Measurements from ENCODE around the gene DERA. TPM values are rescaled to one million over a fixed set of nuclear protein-coding genes. Genes with fewer than 3 reads are reported as not detected.

The DERA gene
- total and polyA plus RNA-seq, 9 of the 15 experiments (the other 6 are each of a cell fraction or from before 2014, with no cell fraction given) = 5.5 to 15.5 (median 7.8) TPM

DNA sequence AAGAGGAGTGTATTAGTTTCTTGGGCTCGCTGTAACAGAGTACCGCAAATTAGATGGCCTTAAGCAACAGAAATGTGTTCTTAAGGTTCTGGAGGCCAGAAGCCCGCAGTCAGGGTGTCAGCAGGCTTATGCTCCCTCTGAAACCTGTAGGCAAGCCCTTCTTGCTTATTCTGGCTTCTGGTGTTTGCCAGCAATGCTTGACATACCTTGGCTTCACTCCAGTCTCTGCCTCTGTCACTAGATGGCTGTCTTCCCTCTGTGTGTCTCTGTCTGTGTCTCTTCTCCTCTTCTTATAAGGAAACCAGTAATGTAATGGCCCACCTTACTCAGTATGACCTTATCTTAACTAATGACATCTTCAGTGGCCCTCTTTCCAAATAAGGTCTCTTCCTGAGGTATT is 85.1 kb downstream of the DERA start (continued):
- TF ChIP-seq NR2F6 (CRISPR knock-in tag; IDR thresholded peaks at IDR 0.05) (no peak), WHSC1 (IDR thresholded peaks at IDR 0.05; ENCODE audit: low read length) (no peak)

DNA sequence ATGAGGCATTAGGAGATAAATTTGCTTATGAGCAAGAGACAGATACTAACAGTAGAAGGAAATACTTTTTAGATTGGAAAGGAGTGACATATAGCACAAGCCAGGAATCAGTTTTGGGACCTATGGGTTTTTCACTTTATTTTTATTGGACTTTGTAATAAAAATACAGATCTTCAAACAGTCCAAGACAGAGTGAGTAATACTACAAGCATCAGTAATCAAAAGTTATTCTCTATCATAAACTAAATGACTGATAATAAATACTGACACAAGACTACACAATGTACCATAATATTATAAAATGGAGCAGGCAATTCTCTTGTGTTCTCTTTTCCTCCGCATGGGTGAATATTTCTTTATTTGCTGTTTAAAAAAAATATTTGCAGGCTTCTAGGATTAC is 85.8 kb downstream of the DERA start:
- intact Hi-C loops (cut with micrococcal nuclease) = no loop called here
- H3K27me3 ChIP-seq (ENCODE audit: control insufficient read depth in 2 of 2, insufficient read depth in 2 of 2, low read length in 2 of 2) = no peaks in the 10 kb centered on the region
- POLR2A ChIA-PET = no interaction called here
- BruUV-seq (replicated peaks) = no TSS peak
- no peak overlapping the region for H2AFZ ChIP-seq (ENCODE audit: low read depth, low read length)
- no peak overlapping the region for H3K4me2 ChIP-seq (ENCODE audit: insufficient read depth, low read length)
- H3K36me3 ChIP-seq (ENCODE audit: control insufficient read depth, insufficient read depth, low read length) = no peaks in the 10 kb centered on the region
- in situ Hi-C loops (cut with MboI) = no loop called here
- H3K79me2 ChIP-seq (ENCODE audit: control insufficient read depth, insufficient read depth, low read length) = no peaks in the 10 kb centered on the region
- no peaks in the 10 kb centered on the region for H4K20me1 ChIP-seq (replicated peaks; ENCODE audit: control insufficient read depth, insufficient read depth, low read length)
- CTCF ChIA-PET (ENCODE audit: low intra/inter-chr PET ratio) = no interaction called here
- 29% methylated on average over 1 of the region's 1 CpG for WGBS (ENCODE audit: insufficient coverage, low coverage, missing lambda C conversion rate)
- no peaks in the 10 kb centered on the region for H3K4me1 ChIP-seq (replicated peaks in 1 of 2; ENCODE audit: control insufficient read depth in 2 of 2, insufficient read depth in 2 of 2, low read length in 2 of 2)
- no peak for FAIRE-seq
- no peak overlapping the region for H3K4me3 ChIP-seq
- H3K27ac ChIP-seq (ENCODE audit: extremely low read depth, low read depth, low read length) = no peak overlapping the region
- TF ChIP-seq MEIS2 (IDR thresholded peaks at IDR 0.05; ENCODE audit: partially characterized antibody) (no peak), AFF1 (IDR thresholded peaks at IDR 0.05; ENCODE audit: low read depth in 1 of 2, partially characterized antibody in 2 of 2) (no peak), FOSL1 (tag; conservative IDR thresholded peaks at IDR 0.05) (no peak)
- TF ChIP-seq, protein P1, sequence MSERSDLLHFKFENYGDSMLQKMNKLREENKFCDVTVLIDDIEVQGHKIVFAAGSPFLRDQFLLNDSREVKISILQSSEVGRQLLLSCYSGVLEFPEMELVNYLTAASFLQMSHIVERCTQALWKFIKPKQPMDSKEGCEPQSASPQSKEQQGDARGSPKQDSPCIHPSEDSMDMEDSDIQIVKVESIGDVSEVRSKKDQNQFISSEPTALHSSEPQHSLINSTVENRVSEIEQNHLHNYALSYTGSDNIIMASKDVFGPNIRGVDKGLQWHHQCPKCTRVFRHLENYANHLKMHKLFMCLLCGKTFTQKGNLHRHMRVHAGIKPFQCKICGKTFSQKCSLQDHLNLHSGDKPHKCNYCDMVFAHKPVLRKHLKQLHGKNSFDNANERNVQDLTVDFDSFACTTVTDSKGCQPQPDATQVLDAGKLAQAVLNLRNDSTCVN (CRISPR knock-in tag; IDR thresholded peaks at IDR 0.05) = no peak
- no peak for ATAC-seq
- no peaks in the 10 kb centered on the region for H3K9me1 ChIP-seq (ENCODE audit: control insufficient read depth, insufficient read depth, low read length)
- no peak overlapping the region for H3K9ac ChIP-seq (ENCODE audit: insufficient read depth in 1 of 2, low read depth in 2 of 2, low read length in 2 of 2)
- no peak for DNase-seq (ENCODE audit: extremely low read depth in 1 of 4, low spot score in 3 of 4)
- no peaks in the 10 kb centered on the region for H3K9me3 ChIP-seq (replicated peaks; ENCODE audit: control insufficient read depth, insufficient read depth, low read depth, low read length)

Measured in K562 (cell line).